ENCODE data around the gene SDE2. TPM values are rescaled to one million over a fixed set of nuclear protein-coding genes. Genes with fewer than 3 reads are reported as not detected.
"Not testable (repeated sequence)": the region's sequence is repeated elsewhere in the genome, so short reads cannot be mapped to it uniquely, and the experiment has no call there.

SDE2 gene
- polyA plus RNA-seq, 1 donor from 2014 or later, result 18.6 TPM

GRCh38 chr1:225939939-225940310 is 59.2 kb downstream of the SDE2 start:
- not testable (repeated sequence) for H3K27ac ChIP-seq (ENCODE audit: low read length); H3K27me3 ChIP-seq (ENCODE audit: insufficient read depth, low read depth, low read length); H3K79me2 ChIP-seq (replicated peaks; ENCODE audit: insufficient read depth, low read length); H3K9me3 ChIP-seq (ENCODE audit: low read length); H3F3A ChIP-seq (ENCODE audit: insufficient read depth, low read length, poor library complexity, severe bottlenecking); H2AFZ ChIP-seq (ENCODE audit: low read depth, low read length); H3K4me3 ChIP-seq (ENCODE audit: low read length); H3K4me2 ChIP-seq (ENCODE audit: low read length); H3K36me3 ChIP-seq (ENCODE audit: insufficient read depth, low read length); H3K9me2 ChIP-seq (ENCODE audit: insufficient read depth, low read length); H3K9ac ChIP-seq (ENCODE audit: low read length); H4K20me1 ChIP-seq (ENCODE audit: insufficient read depth)

DNA sequence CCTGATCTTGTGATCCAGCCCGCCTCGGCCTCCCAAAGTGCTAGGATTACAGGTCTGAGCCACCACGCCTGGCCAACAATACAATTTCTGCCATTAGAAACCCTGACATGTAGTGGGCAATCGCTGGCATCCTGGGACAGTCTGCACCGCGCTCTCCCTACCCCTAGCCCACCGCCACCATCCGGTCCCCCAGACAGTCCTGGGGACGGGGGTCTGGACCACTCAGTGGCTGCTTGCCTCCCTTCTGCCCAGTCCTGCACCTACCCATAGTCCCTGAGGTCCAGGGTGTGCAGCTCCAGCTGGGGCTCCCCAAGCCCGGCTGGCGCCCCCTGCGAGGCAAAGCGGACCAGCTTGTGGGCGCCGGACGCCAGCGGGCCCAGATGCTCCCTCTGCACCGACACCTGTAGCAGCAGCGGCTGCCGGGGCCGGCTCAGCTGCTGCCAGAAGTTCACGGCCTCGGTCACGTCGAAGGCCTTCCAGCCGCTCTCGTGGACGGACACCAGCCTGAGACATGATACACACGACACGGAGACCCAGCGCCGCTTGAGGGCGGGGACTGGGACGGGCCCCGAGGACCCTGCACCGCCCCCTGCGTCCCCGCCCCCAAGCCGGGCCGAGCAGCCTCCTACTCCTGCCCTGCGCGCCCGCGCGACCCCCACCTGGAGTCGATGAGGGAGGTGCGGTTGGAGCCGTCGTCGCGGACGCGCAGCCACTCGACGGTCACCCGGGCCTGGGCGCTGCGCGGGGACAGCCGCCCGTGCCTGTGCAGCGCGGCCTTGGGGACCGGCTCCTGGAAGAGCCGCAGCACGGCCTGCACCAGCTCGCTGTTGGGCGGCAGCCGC is 59.8 kb downstream of the SDE2 start:
- not testable (repeated sequence) for H2AFZ ChIP-seq (ENCODE audit: low read depth, low read length)

GRCh38 chr1:225937048-225937968 is 61.8 kb downstream of the SDE2 start:
- Histone ChIP-seq H3K27me3 (ENCODE audit: insufficient read depth, low read depth, low read length) (no peaks in the 10 kb centered on the region), H3K9me2 (ENCODE audit: insufficient read depth, low read length) (no peaks in the 10 kb centered on the region), H3K9ac (ENCODE audit: low read length) (no peak overlapping the region), H3K27ac (ENCODE audit: low read length) (no peak overlapping the region), H4K20me1 (ENCODE audit: insufficient read depth) (no peaks in the 10 kb centered on the region), H3K9me3 (ENCODE audit: low read length) (no peaks in the 10 kb centered on the region), H3K79me2 (replicated peaks; ENCODE audit: insufficient read depth, low read length) (no peaks in the 10 kb centered on the region), H3K4me2 (ENCODE audit: low read length) (no peak overlapping the region), H3K4me3 (ENCODE audit: low read length) (no peak overlapping the region), H3F3A (ENCODE audit: insufficient read depth, low read length, poor library complexity, severe bottlenecking) (no peaks in the 10 kb centered on the region), H2AFZ (ENCODE audit: low read depth, low read length) (no peak overlapping the region), H3K36me3 (ENCODE audit: insufficient read depth, low read length) (no peaks in the 10 kb centered on the region)
- no peak for TF ChIP-seq TAF1 (IDR thresholded peaks at IDR 0.05; ENCODE audit: low read depth)
- no peak for TF ChIP-seq REST (IDR thresholded peaks at IDR 0.05; ENCODE audit: borderline replicate concordance)
- no peak for TF ChIP-seq EP300 (conservative IDR thresholded peaks at IDR 0.05; ENCODE audit: poor library complexity, severe bottlenecking)
- TF ChIP-seq RAD21 (conservative IDR thresholded peaks at IDR 0.05), result no peak
- no peak for TF ChIP-seq POLR2AphosphoS5 (IDR thresholded peaks at IDR 0.05)
- no peak for TF ChIP-seq SMC3 (conservative IDR thresholded peaks at IDR 0.05; ENCODE audit: poor library complexity)
- TF ChIP-seq MXI1 (conservative IDR thresholded peaks at IDR 0.05; ENCODE audit: poor library complexity, severe bottlenecking), result no peak
- no peak for TF ChIP-seq EZH2 (IDR thresholded peaks at IDR 0.05; ENCODE audit: borderline replicate concordance, insufficient read depth, low read length, poor library complexity, severe bottlenecking)
- no peak for TF ChIP-seq CTCF (IDR thresholded peaks at IDR 0.05; ENCODE audit: poor library complexity, severe bottlenecking)

More for the DNA sequence above, 59.8 kb downstream of the SDE2 start:
- H3K9me2 ChIP-seq (ENCODE audit: insufficient read depth, low read length); H3K4me2 ChIP-seq (ENCODE audit: low read length); H3K79me2 ChIP-seq (replicated peaks; ENCODE audit: insufficient read depth, low read length); H4K20me1 ChIP-seq (ENCODE audit: insufficient read depth); H3K4me3 ChIP-seq (ENCODE audit: low read length); H3F3A ChIP-seq (ENCODE audit: insufficient read depth, low read length, poor library complexity, severe bottlenecking); H3K9ac ChIP-seq (ENCODE audit: low read length); H3K36me3 ChIP-seq (ENCODE audit: insufficient read depth, low read length); H3K9me3 ChIP-seq (ENCODE audit: low read length); H3K27ac ChIP-seq (ENCODE audit: low read length); H3K27me3 ChIP-seq (ENCODE audit: insufficient read depth, low read depth, low read length): not testable (repeated sequence)
